ENCODE results near the gene OSTF1. TPM values are rescaled to one million over a fixed set of nuclear protein-coding genes. Genes with fewer than 3 reads are reported as not detected.

OSTF1 gene
- total and polyA plus RNA-seq, 2 experiments from 2014 or later, result 34.9 to 70.9 TPM

- no peak for TF ChIP-seq EZH2phosphoT487 (IDR thresholded peaks at IDR 0.05; ENCODE audit: insufficient read depth, low read depth)
- no peak for TF ChIP-seq EZH2 (IDR thresholded peaks at IDR 0.05; ENCODE audit: insufficient read depth, poor library complexity, severe bottlenecking)
- Histone ChIP-seq H3K27me3 (replicated peaks; ENCODE audit: insufficient read depth) (no peaks in the 10 kb centered on the region), H3K27ac (no peak overlapping the region), H3K4me3 (no peak overlapping the region), H3K4me1 (ENCODE audit: insufficient read depth) (peaks cover 40% of the 10 kb centered on the region), H2AFZ (no peak overlapping the region), H3K36me3 (ENCODE audit: low read depth) (no peaks in the 10 kb centered on the region), H3K4me2 (ENCODE audit: unreplicated experiment) (no peak overlapping the region), H3K9me3 (ENCODE audit: low read depth) (no peaks in the 10 kb centered on the region), H4K20me1 (ENCODE audit: insufficient read depth) (no peaks in the 10 kb centered on the region), H3F3A (ENCODE audit: insufficient read depth) (peaks cover 42% of the 10 kb centered on the region), H3K79me2 (ENCODE audit: insufficient read depth) (no peaks in the 10 kb centered on the region), H3K9ac (no peak overlapping the region), H3K9me2 (ENCODE audit: insufficient read depth) (no peaks in the 10 kb centered on the region)
- in situ Hi-C loops (cut with MboI), result no loop called here
- WGBS, 2 experiments (ENCODE audit: low coverage in 1 of 2, low lambda C conversion rate in 2 of 2, missing lambda C conversion rate in 2 of 2), result 81 to 88% methylated on average over 6 of the region's 6 CpGs
- DNase-seq, result no peak
Observed at GRCh38 chr9:75149841-75150241, 61.5 kb downstream of the OSTF1 start.

- Histone ChIP-seq H3K36me3 (ENCODE audit: low read depth) (no peaks in the 10 kb centered on the region), H3K9me3 (ENCODE audit: low read depth) (no peaks in the 10 kb centered on the region), H3K27ac (no peak overlapping the region), H2AFZ (no peak overlapping the region), H3K4me3 (no peak overlapping the region), H3K9me2 (ENCODE audit: insufficient read depth) (no peaks in the 10 kb centered on the region), H3K9ac (no peak overlapping the region), H3K79me2 (ENCODE audit: insufficient read depth) (no peaks in the 10 kb centered on the region), H3K27me3 (replicated peaks; ENCODE audit: insufficient read depth) (no peaks in the 10 kb centered on the region), H4K20me1 (ENCODE audit: insufficient read depth) (no peaks in the 10 kb centered on the region), H3K4me1 (ENCODE audit: insufficient read depth) (peaks cover 40% of the 10 kb centered on the region), H3F3A (ENCODE audit: insufficient read depth) (peaks cover 39% of the 10 kb centered on the region), H3K4me2 (ENCODE audit: unreplicated experiment) (no peak overlapping the region)
- TF ChIP-seq EZH2 (IDR thresholded peaks at IDR 0.05; ENCODE audit: insufficient read depth, poor library complexity, severe bottlenecking), result no peak
- no peak for TF ChIP-seq EZH2phosphoT487 (IDR thresholded peaks at IDR 0.05; ENCODE audit: insufficient read depth, low read depth)
- 90 to 91% methylated on average over 6 of the region's 6 CpGs for WGBS, 2 experiments (ENCODE audit: low coverage in 1 of 2, low lambda C conversion rate in 2 of 2, missing lambda C conversion rate in 2 of 2)
- in situ Hi-C loops (cut with MboI), result no loop called here
- DNase-seq, result no peak
Observed at GRCh38 chr9:75150512-75150911, 62.2 kb downstream of the OSTF1 start.

- Histone ChIP-seq H3K4me2 (ENCODE audit: unreplicated experiment) (no peak overlapping the region), H3K27me3 (replicated peaks; ENCODE audit: insufficient read depth) (no peaks in the 10 kb centered on the region), H3K9ac (no peak overlapping the region), H4K20me1 (ENCODE audit: insufficient read depth) (no peaks in the 10 kb centered on the region), H3K9me3 (ENCODE audit: low read depth) (no peaks in the 10 kb centered on the region), H3K4me1 (ENCODE audit: insufficient read depth) (peaks cover 23% of the 10 kb centered on the region), H3K36me3 (ENCODE audit: low read depth) (no peaks in the 10 kb centered on the region), H3K27ac (no peak overlapping the region), H3K4me3 (no peak overlapping the region), H3K79me2 (ENCODE audit: insufficient read depth) (no peaks in the 10 kb centered on the region), H2AFZ (no peak overlapping the region), H3F3A (ENCODE audit: insufficient read depth) (peaks cover 24% of the 10 kb centered on the region), H3K9me2 (ENCODE audit: insufficient read depth) (no peaks in the 10 kb centered on the region)
- in situ Hi-C loops (cut with MboI), result no loop called here
- no peak for DNase-seq
- 91 to 94% methylated on average over 5 of the region's 5 CpGs for WGBS, 2 experiments (ENCODE audit: low coverage in 1 of 2, low lambda C conversion rate in 2 of 2, missing lambda C conversion rate in 2 of 2)
- TF ChIP-seq EZH2phosphoT487 (IDR thresholded peaks at IDR 0.05; ENCODE audit: insufficient read depth, low read depth) (no peak), EZH2 (IDR thresholded peaks at IDR 0.05; ENCODE audit: insufficient read depth, poor library complexity, severe bottlenecking) (no peak)
Observed at GRCh38 chr9:75152416-75152815, 64.1 kb downstream of the OSTF1 start.

GRCh38 chr9:75156858-75157257 is 68.5 kb downstream of the OSTF1 start:
- no peaks in the 10 kb centered on the region for H3K36me3 ChIP-seq (ENCODE audit: low read depth)
- no peaks in the 10 kb centered on the region for H3K79me2 ChIP-seq (ENCODE audit: insufficient read depth)
- no peaks in the 10 kb centered on the region for H3K4me1 ChIP-seq (ENCODE audit: insufficient read depth)
- DNase-seq, result no peak
- no peaks in the 10 kb centered on the region for H3K9me3 ChIP-seq (ENCODE audit: low read depth)
- 98 to 100% methylated on average over 1 of the region's 1 CpG for WGBS, 2 experiments (ENCODE audit: low coverage in 1 of 2, low lambda C conversion rate in 2 of 2, missing lambda C conversion rate in 2 of 2)
- H3F3A ChIP-seq (ENCODE audit: insufficient read depth), result no peaks in the 10 kb centered on the region
- in situ Hi-C loops (cut with MboI), result no loop called here
- no peak overlapping the region for H3K27ac ChIP-seq
- H3K9ac ChIP-seq, result no peak overlapping the region
- no peak overlapping the region for H2AFZ ChIP-seq
- TF ChIP-seq EZH2 (IDR thresholded peaks at IDR 0.05; ENCODE audit: insufficient read depth, poor library complexity, severe bottlenecking) (no peak), EZH2phosphoT487 (IDR thresholded peaks at IDR 0.05; ENCODE audit: insufficient read depth, low read depth) (no peak)
- H3K27me3 ChIP-seq (replicated peaks; ENCODE audit: insufficient read depth), result no peaks in the 10 kb centered on the region
- no peaks in the 10 kb centered on the region for H4K20me1 ChIP-seq (ENCODE audit: insufficient read depth)
- H3K9me2 ChIP-seq (ENCODE audit: insufficient read depth), result no peaks in the 10 kb centered on the region
- no peak overlapping the region for H3K4me3 ChIP-seq
- H3K4me2 ChIP-seq (ENCODE audit: unreplicated experiment), result no peak overlapping the region

Data from GM23248 (cell line).